ENCODE measurements around the gene TNIP2. TPM values are rescaled to one million over a fixed set of nuclear protein-coding genes. Genes with fewer than 3 reads are reported as not detected.

Gene TNIP2
- total and polyA plus RNA-seq, 2 of the 13 experiments (the other 11 are each of a cell fraction or from before 2014, with no cell fraction given), result 25.6 to 38.0 TPM

DNA sequence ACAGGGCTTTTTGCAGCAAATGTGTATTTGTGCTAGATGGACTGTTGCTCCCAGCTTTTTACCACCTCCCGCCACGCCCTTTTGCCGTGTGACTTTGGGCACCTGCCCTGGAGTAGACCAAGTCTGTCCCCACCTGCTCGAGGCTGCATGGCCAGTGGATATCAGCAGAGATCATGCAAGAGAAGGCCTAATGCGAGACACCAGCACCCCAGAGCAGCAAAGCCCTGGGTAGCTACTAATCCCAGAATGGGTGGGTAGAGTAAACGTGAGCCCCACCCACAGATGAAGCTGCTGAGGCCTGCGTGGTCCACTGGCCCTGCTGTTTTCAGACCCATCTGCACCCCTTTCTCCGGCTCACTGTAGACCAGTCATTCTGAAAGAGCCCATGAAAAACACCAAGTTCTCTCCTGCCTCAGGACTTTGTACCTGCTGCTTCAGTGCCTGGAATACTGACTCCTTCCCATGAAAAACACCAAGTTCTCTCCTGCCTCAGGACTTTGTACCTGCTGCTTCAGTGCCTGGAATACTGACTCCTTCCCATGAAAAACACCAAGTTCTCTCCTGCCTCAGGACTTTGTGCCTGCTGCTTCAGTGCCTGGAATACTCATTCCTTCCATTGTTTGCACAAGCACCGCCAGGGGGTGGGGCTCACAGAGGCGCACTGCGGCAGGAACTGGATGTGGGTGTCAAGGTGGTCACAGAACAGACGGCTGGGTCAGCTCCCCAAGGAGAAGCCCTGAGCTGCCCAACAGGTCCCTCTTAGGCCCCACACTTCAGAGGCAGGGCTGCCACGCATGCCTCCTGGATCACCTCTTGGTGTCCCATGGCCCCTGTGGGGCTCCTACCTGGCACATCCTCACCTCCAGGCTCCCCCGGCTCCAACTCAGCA is 5.1 kb upstream of the TNIP2 start (continued):
- TF ChIP-seq, protein P1, sequence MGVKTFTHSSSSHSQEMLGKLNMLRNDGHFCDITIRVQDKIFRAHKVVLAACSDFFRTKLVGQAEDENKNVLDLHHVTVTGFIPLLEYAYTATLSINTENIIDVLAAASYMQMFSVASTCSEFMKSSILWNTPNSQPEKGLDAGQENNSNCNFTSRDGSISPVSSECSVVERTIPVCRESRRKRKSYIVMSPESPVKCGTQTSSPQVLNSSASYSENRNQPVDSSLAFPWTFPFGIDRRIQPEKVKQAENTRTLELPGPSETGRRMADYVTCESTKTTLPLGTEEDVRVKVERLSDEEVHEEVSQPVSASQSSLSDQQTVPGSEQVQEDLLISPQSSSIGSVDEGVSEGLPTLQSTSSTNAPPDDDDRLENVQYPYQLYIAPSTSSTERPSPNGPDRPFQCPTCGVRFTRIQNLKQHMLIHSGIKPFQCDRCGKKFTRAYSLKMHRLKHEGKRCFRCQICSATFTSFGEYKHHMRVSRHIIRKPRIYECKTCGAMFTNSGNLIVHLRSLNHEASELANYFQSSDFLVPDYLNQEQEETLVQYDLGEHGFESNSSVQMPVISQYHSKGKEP (CRISPR knock-in tag; IDR thresholded peaks at IDR 0.05), result no peak
- TF ChIP-seq, protein P2, sequence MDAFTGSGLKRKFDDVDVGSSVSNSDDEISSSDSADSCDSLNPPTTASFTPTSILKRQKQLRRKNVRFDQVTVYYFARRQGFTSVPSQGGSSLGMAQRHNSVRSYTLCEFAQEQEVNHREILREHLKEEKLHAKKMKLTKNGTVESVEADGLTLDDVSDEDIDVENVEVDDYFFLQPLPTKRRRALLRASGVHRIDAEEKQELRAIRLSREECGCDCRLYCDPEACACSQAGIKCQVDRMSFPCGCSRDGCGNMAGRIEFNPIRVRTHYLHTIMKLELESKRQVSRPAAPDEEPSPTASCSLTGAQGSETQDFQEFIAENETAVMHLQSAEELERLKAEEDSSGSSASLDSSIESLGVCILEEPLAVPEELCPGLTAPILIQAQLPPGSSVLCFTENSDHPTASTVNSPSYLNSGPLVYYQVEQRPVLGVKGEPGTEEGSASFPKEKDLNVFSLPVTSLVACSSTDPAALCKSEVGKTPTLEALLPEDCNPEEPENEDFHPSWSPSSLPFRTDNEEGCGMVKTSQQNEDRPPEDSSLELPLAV (CRISPR knock-in tag; conservative IDR thresholded peaks at IDR 0.05; ENCODE audit: low read depth), result no peak
- no peak for TF ChIP-seq FIP1L1 (IDR thresholded peaks at IDR 0.05; ENCODE audit: borderline replicate concordance, insufficient read depth, low read depth, low read length)
- TF ChIP-seq HDAC2 (CRISPR knock-in tag; IDR thresholded peaks at IDR 0.05), result peak; percentile 85
- TF ChIP-seq ZNF629 (CRISPR knock-in tag; conservative IDR thresholded peaks at IDR 0.05), result peak; percentile 83
- no peak for TF ChIP-seq NFE2 (CRISPR knock-in tag; IDR thresholded peaks at IDR 0.05)
- TF ChIP-seq FOXA1 (IDR thresholded peaks at IDR 0.05), result no peak
- peak; percentile 92 for TF ChIP-seq FOXA1 (CRISPR knock-in tag; IDR thresholded peaks at IDR 0.05)
- no peak for TF ChIP-seq ZNF33A (CRISPR knock-in tag; IDR thresholded peaks at IDR 0.05; ENCODE audit: borderline replicate concordance)
- TF ChIP-seq EHMT2 (IDR thresholded peaks at IDR 0.05; ENCODE audit: borderline replicate concordance, low read depth, low read length), result no peak
- no peak for TF ChIP-seq REL (CRISPR knock-in tag; conservative IDR thresholded peaks at IDR 0.05)
- TF ChIP-seq NCOA1 (CRISPR knock-in tag; IDR thresholded peaks at IDR 0.05), result no peak
- TF ChIP-seq, protein P3, sequence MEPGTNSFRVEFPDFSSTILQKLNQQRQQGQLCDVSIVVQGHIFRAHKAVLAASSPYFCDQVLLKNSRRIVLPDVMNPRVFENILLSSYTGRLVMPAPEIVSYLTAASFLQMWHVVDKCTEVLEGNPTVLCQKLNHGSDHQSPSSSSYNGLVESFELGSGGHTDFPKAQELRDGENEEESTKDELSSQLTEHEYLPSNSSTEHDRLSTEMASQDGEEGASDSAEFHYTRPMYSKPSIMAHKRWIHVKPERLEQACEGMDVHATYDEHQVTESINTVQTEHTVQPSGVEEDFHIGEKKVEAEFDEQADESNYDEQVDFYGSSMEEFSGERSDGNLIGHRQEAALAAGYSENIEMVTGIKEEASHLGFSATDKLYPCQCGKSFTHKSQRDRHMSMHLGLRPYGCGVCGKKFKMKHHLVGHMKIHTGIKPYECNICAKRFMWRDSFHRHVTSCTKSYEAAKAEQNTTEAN (CRISPR knock-in tag; conservative IDR thresholded peaks at IDR 0.05), result peak; percentile 51; the same call in 1 of the 2 replicates
- no peak for TF ChIP-seq BRD4 (CRISPR knock-in tag; IDR thresholded peaks at IDR 0.05)
- no peak for TF ChIP-seq SYNCRIP (IDR thresholded peaks at IDR 0.05; ENCODE audit: insufficient read depth, low read depth, low read length)
- TF ChIP-seq MYPOP (CRISPR knock-in tag; IDR thresholded peaks at IDR 0.05), result 0 out of 2 replicates have a peak, but pooled peaks have one; percentile 26
- no peak for TF ChIP-seq ZNF780A (CRISPR knock-in tag; IDR thresholded peaks at IDR 0.05)
- TF ChIP-seq ZNF841 (CRISPR knock-in tag; IDR thresholded peaks at IDR 0.05; ENCODE audit: borderline replicate concordance), result no peak
- TF ChIP-seq SOX5 (CRISPR knock-in tag; IDR thresholded peaks at IDR 0.05; ENCODE audit: borderline replicate concordance), result peak; percentile 55; the same call in 1 of the 2 replicates
- TF ChIP-seq, protein P4, sequence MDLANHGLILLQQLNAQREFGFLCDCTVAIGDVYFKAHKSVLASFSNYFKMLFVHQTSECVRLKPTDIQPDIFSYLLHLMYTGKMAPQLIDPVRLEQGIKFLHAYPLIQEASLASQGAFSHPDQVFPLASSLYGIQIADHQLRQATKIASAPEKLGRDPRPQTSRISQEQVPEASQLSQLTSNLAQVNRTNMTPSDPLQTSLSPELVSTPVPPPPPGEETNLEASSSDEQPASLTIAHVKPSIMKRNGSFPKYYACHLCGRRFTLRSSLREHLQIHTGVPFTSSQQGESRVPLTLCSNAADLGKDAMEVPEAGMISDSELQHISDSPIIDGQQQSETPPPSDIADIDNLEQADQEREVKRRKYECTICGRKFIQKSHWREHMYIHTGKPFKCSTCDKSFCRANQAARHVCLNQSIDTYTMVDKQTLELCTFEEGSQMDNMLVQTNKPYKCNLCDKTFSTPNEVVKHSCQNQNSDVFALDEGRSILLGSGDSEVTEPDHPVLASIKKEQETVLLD (CRISPR knock-in tag; IDR thresholded peaks at IDR 0.05; ENCODE audit: low read depth), result no peak
- no peak for TF ChIP-seq NFYC (CRISPR knock-in tag; IDR thresholded peaks at IDR 0.05)
- peak; percentile 91 for TF ChIP-seq HNF4A (CRISPR knock-in tag; IDR thresholded peaks at IDR 0.05)
